GOT3 (cell line): ENCODE data around the gene TMEM213.

Source experiments
- DNase-seq: peaks from one replicate; lab custom pipeline; 2025; ENCODE audit warnings: mixed read lengths; lab: John Stamatoyannopoulos, UW

The TMEM213 gene

GRCh38 chr7:138797715-138798320, at the start of gene TMEM213, which contains the start of gene ATP6V0A4:
Gene TMEM213 (plus strand): TSS chr7:138797994. CDS start chr7:138798105, 111 bp downstream.
Gene ATP6V0A4 (minus strand): TSS chr7:138798196. CDS start chr7:138771247, 26,949 bp downstream.
- no peak for DNase-seq

- DNase-seq: no peak
Measured at GRCh38 chr7:138748666-138749065, 49.1 kb upstream of the TMEM213 start.

- DNase-seq: no peak
Measured at GRCh38 chr7:138749960-138750359, 47.8 kb upstream of the TMEM213 start.

GRCh38 chr7:138750473-138750872, 47.3 kb upstream of the TMEM213 start:
- no peak for DNase-seq

GRCh38 chr7:138750901-138751464, 46.8 kb upstream of the TMEM213 start:
- no peak for DNase-seq

GRCh38 chr7:138752518-138753149, 45.2 kb upstream of the TMEM213 start:
- DNase-seq: no peak

- no peak for DNase-seq
Measured at GRCh38 chr7:138753150-138753518, 44.7 kb upstream of the TMEM213 start.

- no peak for DNase-seq
Measured at GRCh38 chr7:138753610-138754009, 44.2 kb upstream of the TMEM213 start.

- DNase-seq: no peak
Measured at GRCh38 chr7:138755331-138755747, 42.5 kb upstream of the TMEM213 start.

- DNase-seq: no peak
Measured at GRCh38 chr7:138755842-138756590, 41.8 kb upstream of the TMEM213 start.

- no peak for DNase-seq
Measured at GRCh38 chr7:138756591-138757242, 41.1 kb upstream of the TMEM213 start.

GRCh38 chr7:138768241-138768640, 29.6 kb upstream of the TMEM213 start:
- DNase-seq: no peak

GRCh38 chr7:138770904-138771303, 26.9 kb upstream of the TMEM213 start:
- DNase-seq: no peak

GRCh38 chr7:138773176-138773575, 24.6 kb upstream of the TMEM213 start:
- DNase-seq: no peak

- DNase-seq: no peak
Measured at GRCh38 chr7:138773817-138774216, 24.0 kb upstream of the TMEM213 start.

GRCh38 chr7:138776166-138776833, 21.5 kb upstream of the TMEM213 start:
- no peak for DNase-seq

- DNase-seq: no peak
Measured at GRCh38 chr7:138781004-138781403, 16.8 kb upstream of the TMEM213 start.

GRCh38 chr7:138784692-138785091, 13.1 kb upstream of the TMEM213 start:
- DNase-seq: no peak

- no peak for DNase-seq
Measured at GRCh38 chr7:138785587-138786437, 12.0 kb upstream of the TMEM213 start.

- DNase-seq: no peak
Measured at GRCh38 chr7:138796038-138796615, 1.7 kb upstream of the TMEM213 start.
